HS-27A (cell line): ENCODE measurements around the gene MAB21L4.

Experiments used
- DNase-seq: peaks from one replicate; pipeline ENCODE4 v3.0.0-alpha.2; 2012; ENCODE audit warnings: low read depth, missing footprints

MAB21L4 gene

GRCh38 chr2:240925191-240925567 is 29.2 kb upstream of the MAB21L4 start:
- no peak for DNase-seq

- no peak for DNase-seq
Measured at GRCh38 chr2:240922982-240923537, 27.1 kb upstream of the MAB21L4 start.

GRCh38 chr2:240922245-240922981 is 26.5 kb upstream of the MAB21L4 start:
- no peak for DNase-seq

- DNase-seq: no peak
Measured at GRCh38 chr2:240921995-240922244, 26.0 kb upstream of the MAB21L4 start.

GRCh38 chr2:240921311-240921994 is 25.5 kb upstream of the MAB21L4 start:
- peak; percentile 62 for DNase-seq

GRCh38 chr2:240920783-240921231 is 24.9 kb upstream of the MAB21L4 start:
- DNase-seq: no peak

- DNase-seq: no peak
Measured at GRCh38 chr2:240919786-240920782, 24.1 kb upstream of the MAB21L4 start.

GRCh38 chr2:240919161-240919781 is 23.3 kb upstream of the MAB21L4 start:
- DNase-seq: no peak

GRCh38 chr2:240918258-240919091 is 22.5 kb upstream of the MAB21L4 start:
- DNase-seq: no peak

- no peak for DNase-seq
Measured at GRCh38 chr2:240917684-240918257, 21.8 kb upstream of the MAB21L4 start.

GRCh38 chr2:240917009-240917683 is 21.2 kb upstream of the MAB21L4 start:
- no peak for DNase-seq

- DNase-seq: no peak
Measured at GRCh38 chr2:240916571-240917008, 20.6 kb upstream of the MAB21L4 start.

GRCh38 chr2:240915526-240916341 is 19.8 kb upstream of the MAB21L4 start:
- no peak for DNase-seq

- DNase-seq: no peak
Measured at GRCh38 chr2:240914645-240915525, 18.9 kb upstream of the MAB21L4 start.

- DNase-seq: no peak
Measured at GRCh38 chr2:240913810-240914644, 18.1 kb upstream of the MAB21L4 start.

GRCh38 chr2:240912878-240913809 is 17.2 kb upstream of the MAB21L4 start:
- no peak for DNase-seq
